Testis (tissue), 2 donors: ENCODE measurements around the gene ROBO1.

ENCODE experiments used
- CTCF ChIP-seq, 3 experiments: fragments of 450-650 bp in 2 of 3; fragments of 200-600 bp in 1 of 3; sonication (generic) in 1 of 3; IDR thresholded peaks; one replicate each; pipeline ENCODE4 v1.5.1; 2016 to 2019; ENCODE audit warnings: antibody characterized with exemption in 3 of 3, mild to moderate bottlenecking in 2 of 3, moderate library complexity in 1 of 3
- POLR2A ChIP-seq: fragments of 450-650 bp; IDR thresholded peaks from one replicate; pipeline ENCODE4 v1.6.1; 2017; ENCODE audit warnings: antibody characterized with exemption, mild to moderate bottlenecking, moderate library complexity

- no peak for TF ChIP-seq POLR2A
- no peak for TF ChIP-seq CTCF (IDR thresholded peaks at IDR 0.05)
These were observed 163.1 kb downstream of the ROBO1 start for GRCh38 chr3:79604681-79605080.
